Hepatocyte (in vitro differentiated cells): ENCODE measurements around the gene KCNN1. TPM values are rescaled to one million over a fixed set of nuclear protein-coding genes. Genes with fewer than 3 reads are reported as not detected.

Experiments used
- DNase-seq: peaks from one replicate; pipeline ENCODE4 v3.0.0-alpha.2; 2016; ENCODE audit warnings: low spot score
- H2AFZ ChIP-seq: fragments of 200-600 bp; sonication (generic); 2 replicates; pipeline ENCODE4 v1.6.0; 2016; ENCODE audit warnings: antibody characterized with exemption, mild to moderate bottlenecking
- H3K27ac ChIP-seq: fragments of 200-600 bp; sonication (generic); 2 replicates; pipeline ENCODE4 v1.5.1; 2016; ENCODE audit warnings: mild to moderate bottlenecking
- H3K27me3 ChIP-seq: fragments of 200-600 bp; sonication (generic); 2 replicates; pipeline ENCODE4 v1.6.1; 2016
- H3K36me3 ChIP-seq: fragments of 200-600 bp; sonication (generic); replicated peaks from 2 replicates; pipeline ENCODE4 v1.5.1; 2016; ENCODE audit warnings: low read depth; ENCODE audit not compliant: insufficient read depth
- H3K4me1 ChIP-seq: fragments of 200-600 bp; sonication (generic); 2 replicates; pipeline ENCODE4 v1.5.1; 2016; ENCODE audit warnings: mild to moderate bottlenecking, moderate library complexity; ENCODE audit not compliant: insufficient read depth
- H3K4me2 ChIP-seq: fragments of 200-600 bp; sonication (generic); 2 replicates; pipeline ENCODE4 v1.6.0; 2016
- H3K4me3 ChIP-seq: fragments of 200-600 bp; sonication (generic); 2 replicates; pipeline ENCODE4 v1.5.1; 2016; ENCODE audit warnings: mild to moderate bottlenecking
- H3K79me2 ChIP-seq: fragments of 200-600 bp; sonication (generic); 2 replicates; pipeline ENCODE4 v1.6.0; 2017; ENCODE audit warnings: mild to moderate bottlenecking
- H3K9me2 ChIP-seq: fragments of 200-600 bp; sonication (generic); replicated peaks from 2 replicates; pipeline ENCODE4 v1.6.0; 2017; ENCODE audit warnings: mild to moderate bottlenecking; ENCODE audit not compliant: insufficient read depth
- H3K9me3 ChIP-seq: fragments of 200-600 bp; sonication (generic); 2 replicates; pipeline ENCODE4 v1.5.1; 2016; ENCODE audit warnings: low read depth, mild to moderate bottlenecking
- H4K20me1 ChIP-seq: fragments of 200-600 bp; sonication (generic); 2 replicates; pipeline ENCODE4 v1.6.0; 2016; ENCODE audit warnings: mild to moderate bottlenecking; ENCODE audit not compliant: insufficient read depth, poor library complexity, severe bottlenecking
- CTCF ChIP-seq: fragments of 200-600 bp; sonication (generic); IDR thresholded peaks from 2 replicates; pipeline ENCODE4 v1.5.1; 2016; ENCODE audit warnings: antibody characterized with exemption, mild to moderate bottlenecking; ENCODE audit not compliant: poor library complexity
- EZH2 ChIP-seq: fragments of 200-600 bp; sonication (generic); IDR thresholded peaks from 2 replicates; pipeline ENCODE4 v1.6.1; 2016; ENCODE audit warnings: antibody characterized with exemption, mild to moderate bottlenecking, borderline replicate concordance
- EZH2phosphoT487 ChIP-seq: fragments of 200-600 bp; sonication (generic); IDR thresholded peaks from one replicate; pipeline ENCODE4 v1.6.1; 2018; ENCODE audit warnings: antibody characterized with exemption, mild to moderate bottlenecking, low read depth, moderate library complexity; ENCODE audit not compliant: unreplicated experiment, severe bottlenecking
- WGBS: methylation state at CpG from one replicate; pipeline ENCODE4 v1.1.6; 2016; ENCODE audit warnings: low lambda C conversion rate; ENCODE audit errors: missing lambda C conversion rate; 5-methylcytosine and 5-hydroxymethylcytosine counted together
- polyA plus RNA-seq: library from polyadenylated mRNA; unstranded; fragments of >200 nt; fragmentation: Nextera tagmentation; extraction: Ambion mirVana; gene quantifications from 2 replicates; pipeline ENCODE4 v1.2.1, GENCODE V29; 2016
- total RNA-seq: library from RNA; depleted of rRNA; stranded (reverse); fragments of >200 nt; gene quantifications from 2 replicates; pipeline ENCODE4 v1.2.3, GENCODE V29; 2014

KCNN1 gene
- total and polyA plus RNA-seq, 2 experiments from 2014 or later, result 2.4 to 3.2 TPM

- TF ChIP-seq CTCF (no peak), EZH2phosphoT487 (no peak), EZH2 (no peak)
- Histone ChIP-seq H4K20me1 (no peaks in the 10 kb centered on the region), H3K36me3 (no peaks in the 10 kb centered on the region), H3K9me3 (no peaks in the 10 kb centered on the region), H3K27ac (no peak overlapping the region), H3K4me2 (no peak overlapping the region), H3K4me3 (no peak overlapping the region), H3K27me3 (peaks cover 42% of the 10 kb centered on the region), H3K79me2 (no peaks in the 10 kb centered on the region), H2AFZ (no peak overlapping the region), H3K9me2 (no peaks in the 10 kb centered on the region), H3K4me1 (peaks cover 23% of the 10 kb centered on the region)
- 93% methylated on average over 6 of the region's 7 CpGs for WGBS
- DNase-seq, result no peak
Observed at GRCh38 chr19:17954401-17954800, 12.5 kb upstream of the KCNN1 start.

DNA sequence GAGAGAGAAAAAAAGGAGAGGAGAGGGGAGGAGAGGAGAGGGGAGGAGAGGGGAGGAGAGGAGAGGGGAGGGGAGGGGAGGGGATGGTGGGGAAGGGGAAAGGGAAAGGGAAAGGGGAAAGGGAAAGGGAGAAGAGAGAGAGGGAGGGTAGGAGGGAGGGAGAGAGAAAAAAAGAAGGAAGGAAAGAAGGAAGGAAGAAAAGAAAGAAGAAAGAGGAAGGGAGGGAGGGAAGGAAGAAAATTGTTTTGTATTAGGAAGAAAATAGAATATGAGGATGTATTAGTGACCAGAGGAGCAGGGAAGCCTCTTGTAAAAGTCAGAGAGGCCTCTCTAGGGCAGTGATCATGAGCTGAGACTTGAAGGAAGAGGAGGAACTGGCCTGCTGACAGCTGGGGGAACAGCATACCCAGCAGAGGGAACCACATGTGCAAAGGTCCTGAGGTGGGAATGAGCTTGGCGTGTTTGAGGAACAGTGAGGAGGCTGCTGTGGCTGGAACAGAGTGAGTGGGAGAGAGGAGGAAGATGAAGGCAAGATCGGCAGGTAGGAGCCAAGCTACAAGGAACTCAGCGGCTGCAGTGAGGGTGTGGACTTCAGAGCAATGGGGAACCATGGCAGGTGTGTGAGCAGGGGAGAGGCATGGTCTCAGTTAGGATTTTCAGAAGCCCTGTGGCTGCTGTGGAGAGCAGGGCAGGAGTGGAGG is 9.6 kb upstream of the KCNN1 start:
- Histone ChIP-seq H3K36me3 (no peaks in the 10 kb centered on the region), H3K4me3 (no peak overlapping the region), H3K9me3 (no peaks in the 10 kb centered on the region), H3K4me1 (peaks cover 6% of the 10 kb centered on the region), H3K27ac (no peak overlapping the region), H3K9me2 (no peaks in the 10 kb centered on the region), H2AFZ (no peak overlapping the region), H3K4me2 (no peak overlapping the region), H3K79me2 (no peaks in the 10 kb centered on the region), H4K20me1 (no peaks in the 10 kb centered on the region), H3K27me3 (peaks cover 19% of the 10 kb centered on the region)
- no peak for DNase-seq
- no peak for TF ChIP-seq EZH2phosphoT487
- no peak for TF ChIP-seq CTCF
- TF ChIP-seq EZH2, result no peak
- WGBS, result 90% methylated on average over 3 of the region's 3 CpGs

GRCh38 chr19:17957885-17958284 is 9.0 kb upstream of the KCNN1 start:
- Histone ChIP-seq H3K36me3 (no peaks in the 10 kb centered on the region), H3K9me2 (no peaks in the 10 kb centered on the region), H3K27ac (no peak overlapping the region), H4K20me1 (no peaks in the 10 kb centered on the region), H3K27me3 (peaks cover 13% of the 10 kb centered on the region), H3K4me3 (no peak overlapping the region), H3K4me1 (peaks cover under 1% of the 10 kb centered on the region), H3K9me3 (no peaks in the 10 kb centered on the region), H3K4me2 (no peak overlapping the region), H2AFZ (no peak overlapping the region), H3K79me2 (no peaks in the 10 kb centered on the region)
- DNase-seq, result no peak
- TF ChIP-seq EZH2 (no peak), CTCF (no peak), EZH2phosphoT487 (no peak)
